IMR-90 (cell line): ENCODE measurements around the gene GABRB1. TPM values are rescaled to one million over a fixed set of nuclear protein-coding genes. Genes with fewer than 3 reads are reported as not detected.

ENCODE experiments used
- ATAC-seq: fragments of 200-7000 bp; cut with Tn5 transposase; 2 replicates; pipeline ENCODE4 v1.9.1; 2020; ENCODE audit warnings: low read depth, mild to moderate bottlenecking, moderate library complexity
- BruUV-seq: library from RNA; stranded (reverse); fragments of 400-500 nt; replicated peaks from 2 replicates; lab custom pipeline; 2021; lab: Mats Ljungman, UMichigan
- CTCF ChIA-PET: fragments of 300-600 bp; formaldehyde crosslinking; extraction: SDS; loops from one replicate; lab custom pipeline; 2021; ENCODE audit warnings: antibody characterized with exemption; lab: Yijun Ruan, JAX
- POLR2A ChIA-PET: fragments of 300-600 bp; sonication (Branson Sonifier 250); formaldehyde crosslinking; loops from one replicate; lab custom pipeline; 2022; ENCODE audit warnings: antibody characterized with exemption; ENCODE audit not compliant: unreplicated experiment; lab: Charles Lee
- DNase-seq: peaks from one replicate; pipeline ENCODE4 v3.0.0; 2013
- H2AFZ ChIP-seq: replicated peaks from 2 replicates; pipeline ENCODE3; 2013; ENCODE audit warnings: low read length, mild to moderate bottlenecking; ENCODE audit not compliant: poor library complexity
- H2AK5ac ChIP-seq: 2 replicates; pipeline ENCODE4 v1.6.1; 2013; ENCODE audit warnings: low read depth, low read length, inconsistent platforms
- H2AK9ac ChIP-seq: replicated peaks from 2 replicates; pipeline ENCODE3; 2013; ENCODE audit warnings: mild to moderate bottlenecking, low read depth, low read length, moderate library complexity; ENCODE audit not compliant: poor library complexity
- H2BK120ac ChIP-seq: 2 replicates; pipeline ENCODE4 v1.6.1; 2013; ENCODE audit warnings: low read depth, low read length, inconsistent platforms
- H2BK15ac ChIP-seq: 3 replicates; pipeline ENCODE4 v1.6.1; 2013; ENCODE audit warnings: low read depth, low read length, inconsistent platforms
- H2BK20ac ChIP-seq: 2 replicates; pipeline ENCODE4 v1.6.1; 2013; ENCODE audit warnings: low read depth, mild to moderate bottlenecking, inconsistent platforms, low read length, moderate library complexity
- H2BK5ac ChIP-seq: 2 replicates; pipeline ENCODE4 v1.6.1; 2013; ENCODE audit warnings: mild to moderate bottlenecking, low read depth, low read length, inconsistent platforms; ENCODE audit not compliant: poor library complexity, severe bottlenecking
- H3K14ac ChIP-seq: replicated peaks from 2 replicates; pipeline ENCODE4 v1.6.1; 2013; ENCODE audit warnings: low read depth, low read length, inconsistent platforms
- H3K18ac ChIP-seq: 2 replicates; pipeline ENCODE4 v1.6.1; 2013; ENCODE audit warnings: low read depth, low read length, control low read depth
- H3K23ac ChIP-seq: 2 replicates; pipeline ENCODE4 v1.6.1; 2013; ENCODE audit warnings: low read depth, low read length, inconsistent platforms
- H3K27ac ChIP-seq: 2 replicates; pipeline ENCODE4 v1.5.1; 2013; ENCODE audit warnings: mild to moderate bottlenecking, control low read depth, low read length; ENCODE audit not compliant: insufficient read depth
- H3K27me3 ChIP-seq: 2 replicates; pipeline ENCODE4 v1.6.1; 2013; ENCODE audit warnings: low read length; ENCODE audit not compliant: control insufficient read depth, insufficient read depth
- H3K36me3 ChIP-seq: 2 replicates; pipeline ENCODE4 v1.6.1; 2013; ENCODE audit warnings: low read length, mixed read lengths; ENCODE audit not compliant: control insufficient read depth, insufficient read depth
- H3K4ac ChIP-seq: 2 replicates; pipeline ENCODE4 v1.6.1; 2013; ENCODE audit warnings: low read depth, low read length, inconsistent platforms
- H3K4me1 ChIP-seq: 2 replicates; pipeline ENCODE4 v1.6.1; 2013; ENCODE audit warnings: low read length, mixed read lengths; ENCODE audit not compliant: control insufficient read depth, insufficient read depth
- H3K4me2 ChIP-seq: 2 replicates; pipeline ENCODE4 v1.6.1; 2013; ENCODE audit warnings: low read depth, mild to moderate bottlenecking, control low read depth, low read length, moderate library complexity
- H3K4me3 ChIP-seq: 2 replicates; pipeline ENCODE4 v1.5.1; 2013; ENCODE audit warnings: low read depth, mild to moderate bottlenecking, control low read depth, low read length, moderate library complexity; ENCODE audit not compliant: insufficient read depth
- H3K56ac ChIP-seq: 2 replicates; pipeline ENCODE4 v1.6.1; 2013; ENCODE audit warnings: low read length, inconsistent platforms; ENCODE audit not compliant: insufficient read depth; ENCODE audit errors: extremely low read depth
- H3K79me1 ChIP-seq, 2 experiments: 2 replicates each; pipeline ENCODE4 v1.6.1; 2013; ENCODE audit warnings: low read length in 2 of 2, inconsistent platforms in 1 of 2, low read depth in 1 of 2
- H3K9ac ChIP-seq: 2 replicates; pipeline ENCODE4 v1.6.1; 2013; ENCODE audit warnings: low read depth, low read length, control low read depth
- H3K9me1 ChIP-seq: 2 replicates; pipeline ENCODE4 v1.6.1; 2013; ENCODE audit warnings: low read length, inconsistent platforms; ENCODE audit not compliant: insufficient read depth
- H3K9me3 ChIP-seq: 2 replicates; pipeline ENCODE4 v1.6.1; 2013; ENCODE audit warnings: low read length; ENCODE audit not compliant: control insufficient read depth, insufficient read depth
- H4K20me1 ChIP-seq: 2 replicates; pipeline ENCODE4 v1.6.1; 2013; ENCODE audit warnings: low read length, inconsistent platforms; ENCODE audit not compliant: insufficient read depth
- H4K5ac ChIP-seq: 2 replicates; pipeline ENCODE4 v1.6.1; 2013; ENCODE audit warnings: mild to moderate bottlenecking, low read depth, low read length, control low read depth
- H4K8ac ChIP-seq, 2 experiments: 2 replicates each; pipeline ENCODE4 v1.6.1; 2013; ENCODE audit warnings: low read depth in 2 of 2, low read length in 2 of 2, control low read depth in 1 of 2, inconsistent platforms in 1 of 2
- H4K91ac ChIP-seq: 2 replicates; pipeline ENCODE4 v1.6.1; 2013; ENCODE audit warnings: low read depth, low read length, inconsistent platforms; ENCODE audit not compliant: insufficient read depth
- BHLHE40 ChIP-seq: fragments of 150-350 bp; IDR thresholded peaks from 2 replicates; pipeline ENCODE4 v1.6.1; 2016; ENCODE audit warnings: mild to moderate bottlenecking, low read depth, low read length
- CEBPB ChIP-seq: IDR thresholded peaks from 2 replicates; pipeline ENCODE4 v1.6.1; 2012; ENCODE audit warnings: low read depth, low read length, improper control_type of control experiment
- CHD1 ChIP-seq: IDR thresholded peaks from 2 replicates; pipeline ENCODE4 v1.6.1; 2012; ENCODE audit warnings: low read depth, low read length, improper control_type of control experiment
- FOS ChIP-seq: fragments of 150-350 bp; IDR thresholded peaks from 2 replicates; pipeline ENCODE4 v1.6.1; 2016; ENCODE audit warnings: low read depth, low read length
- MAFK ChIP-seq: IDR thresholded peaks from 2 replicates; pipeline ENCODE4 v1.6.1; 2012; ENCODE audit warnings: low read depth, low read length, improper control_type of control experiment
- MAZ ChIP-seq: IDR thresholded peaks from 2 replicates; pipeline ENCODE4 v1.6.1; 2012; ENCODE audit warnings: low read depth, mild to moderate bottlenecking, low read length, improper control_type of control experiment, moderate library complexity, borderline replicate concordance
- MXI1 ChIP-seq: IDR thresholded peaks from 2 replicates; pipeline ENCODE4 v1.6.1; 2012; ENCODE audit warnings: low read depth, mild to moderate bottlenecking, low read length, moderate library complexity, borderline replicate concordance
- NFE2L2 ChIP-seq: fragments of 150-350 bp; IDR thresholded peaks from 2 replicates; pipeline ENCODE4 v1.6.1; 2016; ENCODE audit warnings: low read depth, mild to moderate bottlenecking, low read length
- POLR2A ChIP-seq: IDR thresholded peaks from 2 replicates; pipeline ENCODE4 v1.6.1; 2012; ENCODE audit warnings: mild to moderate bottlenecking, low read depth, low read length
- RAD21 ChIP-seq: IDR thresholded peaks from 2 replicates; pipeline ENCODE4 v1.6.1; 2012; ENCODE audit warnings: low read length, improper control_type of control experiment
- RCOR1 ChIP-seq: IDR thresholded peaks from 2 replicates; pipeline ENCODE4 v1.6.1; 2012; ENCODE audit warnings: mild to moderate bottlenecking, low read length, improper control_type of control experiment; ENCODE audit not compliant: insufficient replicate concordance
- RFX5 ChIP-seq: IDR thresholded peaks from 2 replicates; pipeline ENCODE4 v1.8.0; 2012; ENCODE audit warnings: low read depth, mild to moderate bottlenecking, low read length, moderate library complexity
- SMC3 ChIP-seq: fragments of 150-350 bp; IDR thresholded peaks from 2 replicates; pipeline ENCODE4 v1.6.1; 2016; ENCODE audit warnings: low read depth, mild to moderate bottlenecking, antibody characterized with exemption, low read length, moderate library complexity
- USF2 ChIP-seq: fragments of 150-350 bp; IDR thresholded peaks from 2 replicates; pipeline ENCODE4 v1.6.1; 2017; ENCODE audit warnings: mild to moderate bottlenecking, antibody characterized with exemption, low read length, low read depth
- WGBS, 2 experiments: methylation state at CpG; one replicate each; pipeline versions ENCODE4 v1.1.5 to v1.1.7; 2013; ENCODE audit warnings: missing lambda C conversion rate in 2 of 2; ENCODE audit not compliant: insufficient read length in 1 of 2; ENCODE audit errors: extremely low coverage in 2 of 2; 5-methylcytosine and 5-hydroxymethylcytosine counted together
- dilution Hi-C: fragments of 300-500 bp; cut with HindIII; formaldehyde crosslinking; loops from one replicate; pipeline ENCODE4 v1.14.3; 2018; ENCODE audit warnings: low sequenced_read_pairs; ENCODE audit not compliant: unreplicated experiment
- in situ Hi-C: fragments of 300-500 bp; cut with MboI; formaldehyde crosslinking; loops from 3 replicates; pipeline ENCODE4 v1.14.3; 2019; ENCODE audit warnings: low sequenced_read_pairs, inconsistent platforms, mixed read lengths
- intact Hi-C: fragments of 100-400 bp; cut with micrococcal nuclease; formaldehyde crosslinking; loops from 2 replicates; pipeline ENCODE4 v1.10.0; 2022
- polyA plus RNA-seq, 3 experiments: library from polyadenylated mRNA; depleted of rRNA; stranded (reverse); fragments of >200 nt; gene quantifications; 2 replicates each; pipeline ENCODE4 v1.2.3, GENCODE V29; 2012; ENCODE audit warnings: low replicate concordance in 1 of 3
- total RNA-seq: library from RNA; depleted of rRNA; stranded (reverse); fragments of >200 nt; gene quantifications from 2 replicates; pipeline ENCODE4 v1.2.3, GENCODE V29; 2012
- TF ChIP-seq, protein P1 (sequence below): fragments of 150-350 bp; IDR thresholded peaks from 2 replicates; pipeline ENCODE4 v1.6.1; 2016; ENCODE audit warnings: low read depth, mild to moderate bottlenecking, low read length, moderate library complexity, borderline replicate concordance
- TF ChIP-seq, protein P2 (sequence below): conservative IDR thresholded peaks from 2 replicates; pipeline ENCODE4 v1.5.1; 2012; ENCODE audit warnings: mild to moderate bottlenecking, low read depth, low read length, improper control_type of control experiment

The GABRB1 gene
- total and polyA plus RNA-seq, 2 of the 4 experiments (the other 2 are of a cell fraction), result 4.7 to 16.1 TPM

GRCh38 chr4:47381172-47381571 is 349.8 kb downstream of the GABRB1 start:
- no TSS peak for BruUV-seq
- H3K79me1 ChIP-seq, result no peaks in the 10 kb centered on the region
- H2AFZ ChIP-seq, result peak overlapping the region; percentile 72
- no peaks in the 10 kb centered on the region for H4K20me1 ChIP-seq
- no peak overlapping the region for H4K91ac ChIP-seq
- H3K4me2 ChIP-seq, result no peak overlapping the region
- H3K27me3 ChIP-seq, result no peaks in the 10 kb centered on the region
- DNase-seq (no peak), ATAC-seq (no peak)
- TF ChIP-seq CEBPB (no peak), RFX5 (no peak), CHD1 (no peak), POLR2A (no peak), FOS (no peak), BHLHE40 (no peak), RAD21 (no peak), NFE2L2 (no peak), MXI1 (no peak), MAFK (no peak), USF2 (no peak), RCOR1 (no peak), MAZ (no peak), SMC3 (no peak)
- TF ChIP-seq, protein P1, sequence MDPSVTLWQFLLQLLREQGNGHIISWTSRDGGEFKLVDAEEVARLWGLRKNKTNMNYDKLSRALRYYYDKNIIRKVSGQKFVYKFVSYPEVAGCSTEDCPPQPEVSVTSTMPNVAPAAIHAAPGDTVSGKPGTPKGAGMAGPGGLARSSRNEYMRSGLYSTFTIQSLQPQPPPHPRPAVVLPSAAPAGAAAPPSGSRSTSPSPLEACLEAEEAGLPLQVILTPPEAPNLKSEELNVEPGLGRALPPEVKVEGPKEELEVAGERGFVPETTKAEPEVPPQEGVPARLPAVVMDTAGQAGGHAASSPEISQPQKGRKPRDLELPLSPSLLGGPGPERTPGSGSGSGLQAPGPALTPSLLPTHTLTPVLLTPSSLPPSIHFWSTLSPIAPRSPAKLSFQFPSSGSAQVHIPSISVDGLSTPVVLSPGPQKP, result no peak
- TF ChIP-seq, protein P2, sequence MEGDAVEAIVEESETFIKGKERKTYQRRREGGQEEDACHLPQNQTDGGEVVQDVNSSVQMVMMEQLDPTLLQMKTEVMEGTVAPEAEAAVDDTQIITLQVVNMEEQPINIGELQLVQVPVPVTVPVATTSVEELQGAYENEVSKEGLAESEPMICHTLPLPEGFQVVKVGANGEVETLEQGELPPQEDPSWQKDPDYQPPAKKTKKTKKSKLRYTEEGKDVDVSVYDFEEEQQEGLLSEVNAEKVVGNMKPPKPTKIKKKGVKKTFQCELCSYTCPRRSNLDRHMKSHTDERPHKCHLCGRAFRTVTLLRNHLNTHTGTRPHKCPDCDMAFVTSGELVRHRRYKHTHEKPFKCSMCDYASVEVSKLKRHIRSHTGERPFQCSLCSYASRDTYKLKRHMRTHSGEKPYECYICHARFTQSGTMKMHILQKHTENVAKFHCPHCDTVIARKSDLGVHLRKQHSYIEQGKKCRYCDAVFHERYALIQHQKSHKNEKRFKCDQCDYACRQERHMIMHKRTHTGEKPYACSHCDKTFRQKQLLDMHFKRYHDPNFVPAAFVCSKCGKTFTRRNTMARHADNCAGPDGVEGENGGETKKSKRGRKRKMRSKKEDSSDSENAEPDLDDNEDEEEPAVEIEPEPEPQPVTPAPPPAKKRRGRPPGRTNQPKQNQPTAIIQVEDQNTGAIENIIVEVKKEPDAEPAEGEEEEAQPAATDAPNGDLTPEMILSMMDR, result no peak
- H4K8ac ChIP-seq, result peak overlapping the region in 1 of 2 experiments; percentile 52; a peak in 1 of 4 replicates
- no CpG with 5 or more reads among the region's 3 CpGs for WGBS, 2 experiments
- no peaks in the 10 kb centered on the region for H3K4me1 ChIP-seq
- H4K5ac ChIP-seq, result no peak overlapping the region
- in situ Hi-C loops, result loop anchor here (10.0 kb wide), 1 partner anchor 526 kb away; no protein-coding TSS in a partner anchor
- H3K9ac ChIP-seq, result no peak overlapping the region
- H3K14ac ChIP-seq, result peak overlapping the region; percentile 37; the same call in 1 of the 2 replicates
- no peak overlapping the region for H3K4me3 ChIP-seq
- CTCF ChIA-PET, result no interaction called here
- H2AK5ac ChIP-seq, result peak overlapping the region; percentile 89; the same call in 1 of the 2 replicates
- no peak overlapping the region for H3K56ac ChIP-seq
- H2BK20ac ChIP-seq, result peak overlapping the region; percentile 58
- peak overlapping the region; percentile 26; the same call in 1 of the 2 replicates for H3K23ac ChIP-seq
- H3K9me3 ChIP-seq, result no peaks in the 10 kb centered on the region
- H2BK120ac ChIP-seq, result peak overlapping the region; percentile 71
- no peak overlapping the region for H2AK9ac ChIP-seq
- no peak overlapping the region for H2BK5ac ChIP-seq
- no peaks in the 10 kb centered on the region for H3K36me3 ChIP-seq
- dilution Hi-C loops, result no loop called here
- POLR2A ChIA-PET, result no interaction called here
- no peaks in the 10 kb centered on the region for H3K9me1 ChIP-seq
- intact Hi-C loops, result loop anchor here (5.0 to 10.0 kb wide), 3 partner anchors 184 to 379 kb away; partner anchors contain the start of gene GABRB1
- H3K4ac ChIP-seq, result peak overlapping the region; percentile 64
- H2BK15ac ChIP-seq, result peak overlapping the region; percentile 60; the same call in 1 of the 3 replicates
- no peak overlapping the region for H3K18ac ChIP-seq
- H3K27ac ChIP-seq, result no peak overlapping the region
